Renal cortex interstitium (tissue), 11 donors: ENCODE data around the gene GCNT3. TPM values are rescaled to one million over a fixed set of nuclear protein-coding genes. Genes with fewer than 3 reads are reported as not detected.

Experiments
- DNase-seq, 11 donors: peaks; one replicate each; pipeline ENCODE4 v3.0.0-alpha.2; 2013; ENCODE audit warnings: low read depth in 9 of 11, low spot score in 4 of 11; ENCODE audit errors: extremely low read depth in 1 of 11
- polyA plus RNA-seq, 3 donors: library from polyadenylated mRNA; unstranded; fragments of 120-200 nt; gene quantifications; one replicate each; pipeline ENCODE4 v1.2.1, GENCODE V29; 2013; ENCODE audit not compliant: insufficient read length in 3 of 3

The GCNT3 gene
- polyA plus RNA-seq, 3 donors: 0.34 to 0.92 (median 0.84) TPM

DNA sequence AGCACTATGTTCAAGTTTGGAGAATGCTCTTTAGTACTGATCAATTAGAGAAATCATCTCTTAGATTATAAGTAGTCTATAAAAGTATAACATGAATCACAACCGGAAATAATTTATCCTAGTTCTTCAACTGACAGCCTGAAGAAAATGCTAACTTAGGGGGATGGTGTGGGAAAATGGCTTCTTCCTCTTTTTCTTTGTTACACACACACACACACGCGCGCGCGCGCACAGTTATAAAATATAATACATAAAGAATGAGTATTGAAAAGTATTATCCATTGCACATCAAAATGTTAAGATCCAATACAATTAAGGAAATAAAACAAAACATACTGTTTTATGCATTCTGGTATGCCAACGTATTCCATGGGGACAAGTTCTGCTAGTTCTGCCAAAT lies 57.0 kb downstream of the GCNT3 start:
- no peak for DNase-seq

Other genes starting within 250 kb of the GCNT3 start
- gene MYO1E, start 238.9 kb upstream of the GCNT3 start, polyA plus RNA-seq: 100 to 1,000 TPM; 140 to 193 (median 176) TPM
- 10 to 100 TPM; 21.5 to 26.9 (median 25.9) TPM for gene FAM81A, start 173.6 kb upstream of the GCNT3 start, polyA plus RNA-seq
- 100 to 1,000 TPM; 119 to 150 (median 139) TPM for gene GTF2A2, start 45.7 kb downstream of the GCNT3 start, polyA plus RNA-seq
- 10 to 100 TPM; 63.8 to 84.7 (median 83.2) TPM for gene BNIP2, start 77.5 kb downstream of the GCNT3 start, polyA plus RNA-seq